Right hindlimb (tissue), 1 donor: ENCODE measurements around the gene MEF2C.
"Not testable (repeated sequence)": the region's sequence is repeated elsewhere in the genome, so short reads cannot be mapped to it uniquely, and the experiment has no call there.

Experiments
- DNase-seq: peaks from one replicate; pipeline ENCODE4 v3.0.0-alpha.2; 2018

The MEF2C gene

DNA sequence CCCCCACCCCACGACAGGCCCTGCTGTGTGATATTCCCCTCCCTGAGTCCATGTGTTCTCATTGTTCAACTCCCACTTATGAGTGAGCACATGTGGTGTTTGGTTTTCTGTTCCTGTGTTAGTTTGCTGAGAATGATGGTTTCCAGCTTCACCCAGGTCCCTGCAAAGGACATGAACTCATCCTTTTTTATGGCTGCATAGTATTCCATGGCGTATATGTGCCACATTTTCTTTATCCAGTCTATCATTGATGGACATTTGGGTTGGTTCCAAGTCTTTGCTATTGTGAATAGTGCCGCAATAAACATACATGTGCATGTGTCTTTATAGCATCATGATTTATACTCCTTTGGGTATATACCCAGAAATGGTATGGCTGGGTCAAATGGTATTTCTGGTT is 89.2 kb downstream of the MEF2C start:
- not testable (repeated sequence) for DNase-seq

DNA sequence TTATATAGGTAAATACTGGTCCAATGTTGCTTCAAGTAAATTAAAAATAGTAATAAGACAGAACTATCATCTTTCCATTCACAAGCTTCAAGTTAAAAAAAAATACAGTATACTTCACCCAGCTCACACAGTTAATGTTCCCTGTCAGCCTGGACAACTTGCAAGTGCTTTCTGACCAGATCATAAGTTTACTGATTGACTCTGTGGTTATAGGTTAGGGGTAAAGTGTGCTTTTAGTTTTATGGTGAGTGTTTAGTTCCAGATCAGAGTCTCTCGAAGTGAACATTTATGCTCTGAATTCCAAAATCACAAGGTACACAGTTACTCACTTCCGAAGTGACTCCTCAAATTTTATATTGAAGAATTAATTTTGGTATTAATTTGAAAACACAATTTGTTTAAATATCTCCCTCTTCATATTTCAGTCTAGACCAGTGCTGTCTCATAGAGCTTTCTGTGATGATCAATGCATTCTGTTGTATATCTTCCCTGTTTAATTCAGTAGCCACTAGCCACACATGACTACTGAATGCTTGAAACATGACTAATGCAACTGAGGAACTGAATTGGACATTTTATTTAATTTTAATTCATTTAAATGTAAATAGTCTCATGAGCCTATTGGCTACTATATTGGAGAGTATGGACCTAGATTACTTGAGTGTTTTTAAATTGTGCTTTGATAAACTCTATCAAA is 90.7 kb downstream of the MEF2C start:
- no peak for DNase-seq

DNA sequence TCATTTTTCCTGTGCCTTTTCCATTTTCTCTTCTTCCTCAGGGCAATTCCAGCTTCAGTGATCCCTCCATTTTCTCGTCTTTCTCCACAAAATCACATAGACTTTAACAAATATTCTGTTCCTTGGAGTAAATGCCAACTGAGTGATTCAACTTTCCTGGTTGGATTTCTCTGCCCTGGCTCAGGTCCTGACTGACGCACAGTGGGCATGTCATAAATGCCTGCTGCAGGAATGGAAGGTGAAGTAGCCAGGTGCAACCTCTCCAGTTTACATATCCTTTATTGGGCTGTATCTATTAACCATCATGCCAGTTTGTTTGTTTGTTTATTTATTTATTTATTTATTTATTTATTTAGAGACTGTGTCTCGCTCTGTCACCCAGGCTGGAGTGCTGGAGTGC is 95.1 kb downstream of the MEF2C start:
- DNase-seq = no peak

DNA sequence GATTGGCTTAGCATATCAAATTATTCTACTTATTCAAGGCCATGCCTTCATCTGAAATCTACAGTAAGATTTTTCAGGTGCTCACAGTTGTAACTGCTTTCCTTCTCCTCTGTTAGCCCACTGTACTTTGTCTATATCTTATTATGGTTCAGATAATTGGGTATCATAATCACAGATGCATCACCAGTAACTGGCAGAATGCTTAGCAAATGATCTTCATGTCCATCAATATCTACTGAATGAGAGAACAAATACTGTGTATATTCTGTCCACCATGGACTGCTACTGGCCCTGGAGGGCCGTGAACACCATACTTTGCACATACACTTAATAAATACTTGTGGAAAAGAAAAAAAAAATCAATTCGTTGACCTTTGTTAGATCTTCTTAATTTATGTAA is 96.2 kb downstream of the MEF2C start:
- no peak for DNase-seq

DNA sequence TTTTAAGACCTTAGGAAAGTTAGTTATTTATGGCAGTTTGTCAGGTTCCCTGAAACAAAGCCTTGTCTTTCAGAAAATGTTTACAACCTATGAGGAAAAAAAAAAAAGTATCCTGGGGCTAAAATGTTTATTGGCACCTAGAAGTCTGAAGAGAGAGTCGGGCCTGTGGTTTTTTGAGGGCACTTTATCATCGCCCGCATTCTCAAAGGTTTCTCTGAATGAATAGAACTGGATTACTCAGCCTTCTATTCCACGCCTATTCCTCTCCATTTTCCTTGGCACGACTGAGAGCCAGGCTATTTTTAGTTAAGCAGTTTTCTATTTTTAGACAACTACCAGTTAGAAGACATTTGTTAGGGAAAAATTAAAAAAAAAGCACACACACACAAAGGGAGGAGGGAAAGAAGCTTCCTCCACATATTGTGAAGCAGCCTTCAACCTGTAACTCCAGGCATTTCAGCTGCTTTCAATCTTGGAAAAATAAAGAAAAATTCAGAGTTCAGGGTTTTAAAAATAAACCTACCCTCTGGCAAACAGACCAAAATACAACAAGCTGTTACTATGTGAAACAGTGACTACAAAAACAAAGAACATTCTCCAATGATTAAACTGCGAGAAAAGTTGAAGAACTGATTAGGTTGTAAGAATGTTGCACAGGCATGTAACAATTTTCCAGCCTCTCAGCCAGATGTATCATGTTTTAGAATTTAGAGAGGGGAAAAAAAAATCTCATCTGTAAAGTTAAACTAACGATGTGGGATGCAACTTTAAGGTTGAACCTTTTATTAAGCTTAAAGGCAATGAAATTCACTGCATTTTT is 97.0 kb downstream of the MEF2C start:
- DNase-seq = peak; percentile 57

DNA sequence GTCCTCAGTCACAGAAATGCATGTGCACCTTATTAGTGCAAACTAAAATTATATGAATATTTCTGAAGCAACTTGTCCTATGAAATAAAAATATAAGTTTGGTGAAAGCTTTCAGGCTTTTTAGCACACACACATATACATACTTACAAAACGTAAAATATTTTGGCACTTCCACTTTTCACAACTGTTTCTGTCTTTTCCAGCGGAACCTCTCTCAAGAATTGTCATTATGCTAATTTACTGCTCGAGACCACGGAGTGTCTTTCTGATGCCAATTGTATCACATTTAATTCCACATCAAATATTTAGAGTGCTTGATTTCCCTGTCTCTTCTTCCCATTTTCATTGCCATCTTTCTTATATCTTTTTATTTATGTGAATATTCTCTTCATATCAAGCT is 100.4 kb downstream of the MEF2C start:
- DNase-seq = no peak

DNA sequence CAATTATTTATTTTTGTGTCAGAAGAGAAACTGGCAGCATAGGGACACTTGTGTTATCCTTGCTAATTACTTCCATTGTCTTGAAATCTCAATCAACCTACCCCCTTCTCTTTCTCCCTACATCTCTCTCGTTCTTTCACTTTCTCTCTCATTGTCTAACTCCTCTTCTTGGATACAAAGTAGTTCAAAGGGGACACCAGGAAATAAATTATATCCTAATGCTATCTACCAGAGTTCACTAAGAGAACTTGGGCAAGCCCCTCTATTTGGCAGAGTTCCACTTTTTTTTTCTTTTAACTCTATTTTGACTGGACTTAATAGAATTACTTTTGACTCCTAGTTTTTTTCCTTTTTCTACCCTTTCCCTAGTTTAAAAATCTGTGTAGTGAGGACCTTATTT is 102.2 kb downstream of the MEF2C start:
- DNase-seq = no peak

DNA sequence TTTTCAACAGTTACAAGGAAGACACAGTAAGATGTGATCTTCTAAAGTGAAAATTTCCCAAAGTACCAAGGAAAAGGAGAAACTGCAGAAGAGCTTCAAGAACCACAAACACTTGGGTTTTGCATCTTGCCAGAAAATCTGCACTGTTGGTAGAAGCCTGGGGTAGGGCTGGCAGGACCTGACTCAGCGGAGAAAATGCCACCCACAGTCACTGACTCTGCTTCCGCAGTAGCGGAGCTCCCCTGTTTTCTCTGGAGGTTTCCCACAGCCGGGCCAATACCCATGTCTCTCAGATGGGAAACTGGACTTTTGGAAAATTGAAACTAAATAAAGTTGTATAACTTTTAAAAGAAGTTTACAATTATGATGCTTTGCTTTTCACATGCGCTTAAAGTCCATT is 104.2 kb downstream of the MEF2C start:
- DNase-seq = peak; percentile 33

DNA sequence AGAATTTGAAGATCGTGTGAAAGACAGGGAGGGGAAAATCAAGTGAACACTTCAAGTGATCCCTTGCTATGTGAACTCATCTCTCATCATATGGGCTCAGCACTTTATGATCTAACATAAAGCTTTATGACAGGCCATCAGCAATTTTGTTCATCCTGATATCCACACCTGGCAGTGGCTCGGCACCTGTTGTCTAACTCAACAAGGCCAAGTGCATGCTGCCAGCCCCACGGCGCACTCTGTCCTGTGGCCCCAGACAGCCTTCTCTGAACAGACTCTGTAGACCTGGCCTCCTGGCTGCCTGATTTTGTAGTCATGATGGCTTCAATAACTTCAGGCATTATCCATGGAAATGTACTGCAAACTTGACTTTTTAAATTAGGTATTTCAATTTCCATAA is 106.3 kb downstream of the MEF2C start:
- DNase-seq = no peak

DNA sequence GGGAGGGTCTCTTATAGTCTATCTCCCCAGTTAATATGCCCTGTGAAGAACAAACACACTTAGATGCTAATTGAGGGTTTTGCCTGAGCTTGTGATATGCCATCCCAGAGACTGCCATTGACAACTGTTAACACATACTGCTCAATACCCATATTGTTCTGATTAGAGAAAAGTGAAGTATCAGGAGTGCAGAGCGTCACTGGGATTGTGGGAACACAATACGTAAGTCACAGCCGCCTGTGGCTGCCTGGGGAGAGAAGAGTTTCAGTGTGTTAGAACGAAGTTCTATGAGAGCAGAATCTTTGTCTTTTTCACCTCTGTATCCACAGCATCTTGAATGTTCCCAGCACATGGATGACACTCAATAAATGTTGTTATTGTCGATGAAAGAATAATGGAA is 110.2 kb downstream of the MEF2C start:
- DNase-seq = no peak

DNA sequence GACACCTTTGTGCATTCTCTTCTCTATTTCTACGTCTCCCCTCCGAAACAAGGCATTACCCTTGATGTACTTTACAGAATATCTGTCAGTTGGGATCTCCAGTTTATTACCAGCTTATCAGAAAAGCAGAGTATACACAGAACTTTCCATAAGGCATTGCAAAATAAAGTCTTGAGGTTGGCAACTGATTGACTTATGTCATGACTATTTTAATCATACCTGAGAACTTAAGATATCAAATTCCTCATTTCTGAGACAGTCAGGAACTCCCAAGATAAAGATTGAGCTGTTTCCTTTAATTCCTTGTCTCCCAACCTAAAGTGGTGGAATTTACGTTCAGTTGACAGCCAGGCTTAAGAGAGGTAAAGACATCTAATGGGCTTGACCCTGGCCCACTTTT is 110.9 kb downstream of the MEF2C start:
- no peak for DNase-seq

DNA sequence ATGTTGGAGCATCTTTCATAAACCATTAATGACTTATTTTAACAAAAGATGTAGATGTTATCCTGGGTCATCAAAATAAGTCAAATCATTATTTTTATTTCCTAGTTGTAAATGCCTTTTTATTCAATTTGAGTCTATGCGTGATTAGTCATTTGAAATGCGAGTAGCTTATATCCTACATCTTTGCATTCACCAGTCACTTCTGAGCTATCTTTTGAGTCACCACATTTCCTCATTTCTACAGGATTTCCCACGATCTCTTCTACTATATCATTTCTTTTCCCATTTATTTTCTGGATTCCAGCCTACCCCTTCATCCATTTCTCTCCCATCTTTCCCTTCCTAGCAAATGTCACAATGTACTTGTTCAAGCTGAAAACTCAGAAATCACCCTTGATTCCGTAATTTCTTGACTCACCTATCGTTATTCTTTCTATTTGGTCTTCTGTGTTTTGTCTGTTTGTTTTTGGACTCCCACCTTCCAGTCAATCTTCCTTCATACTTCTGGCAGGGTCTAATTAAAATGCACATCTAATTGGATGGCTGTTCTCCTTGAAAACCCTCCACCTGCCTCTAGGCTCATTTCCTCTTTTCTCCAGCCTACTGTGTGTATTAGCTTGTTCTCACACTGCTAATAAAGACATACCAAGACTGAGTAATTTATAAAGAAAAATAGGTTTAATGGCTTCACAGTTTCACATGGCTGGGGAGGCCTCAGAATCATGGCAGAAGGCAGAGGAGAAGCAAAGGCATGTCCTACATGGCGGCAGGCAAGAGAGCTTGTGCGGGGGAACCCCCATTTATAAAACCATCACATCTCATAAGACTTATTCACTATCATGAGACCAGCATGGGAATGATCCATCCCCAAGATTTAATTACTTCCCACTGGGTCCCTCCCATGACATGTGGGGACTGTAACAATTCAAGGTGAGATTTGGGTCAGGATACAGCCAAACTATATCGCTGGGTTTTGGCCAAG is 112.4 kb downstream of the MEF2C start:
- no peak for DNase-seq

DNA sequence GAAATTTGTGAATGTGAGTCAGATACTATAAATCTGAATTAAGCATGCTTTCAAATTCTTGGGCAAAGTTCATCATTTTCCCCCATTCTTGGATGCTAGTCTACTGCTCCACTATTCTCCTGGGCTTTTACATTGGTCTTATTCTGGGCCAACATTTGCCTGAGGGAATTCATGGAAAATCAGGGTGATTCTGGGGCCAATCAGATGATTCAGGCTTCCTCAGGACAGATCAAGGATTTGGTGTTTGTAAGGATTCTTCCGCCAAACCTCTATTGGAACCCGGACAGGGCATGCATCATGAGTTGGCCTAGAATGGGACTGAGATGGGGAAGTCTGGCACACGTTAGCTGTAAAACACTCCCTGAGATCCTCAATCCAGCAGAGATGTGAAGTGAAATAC is 113.8 kb downstream of the MEF2C start:
- peak; percentile 70 for DNase-seq

DNA sequence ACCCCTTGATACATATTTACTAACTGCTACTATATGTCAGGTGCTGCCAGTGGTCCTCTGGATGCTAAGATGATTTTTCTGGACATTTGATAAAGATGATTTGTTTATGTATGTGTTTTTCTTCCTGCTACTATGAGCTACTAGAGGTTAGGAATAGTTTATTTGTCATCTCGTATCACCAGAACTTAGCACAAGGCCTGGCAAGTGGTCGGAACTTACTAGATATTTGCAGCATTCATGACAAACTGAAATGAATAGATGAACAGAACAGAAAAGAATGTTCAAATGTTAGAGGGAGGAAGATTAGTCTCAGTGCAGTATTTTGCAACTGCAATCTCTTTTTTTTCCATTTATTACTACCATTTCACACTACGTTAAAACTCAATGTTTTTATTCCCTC is 114.6 kb downstream of the MEF2C start:
- DNase-seq = no peak

DNA sequence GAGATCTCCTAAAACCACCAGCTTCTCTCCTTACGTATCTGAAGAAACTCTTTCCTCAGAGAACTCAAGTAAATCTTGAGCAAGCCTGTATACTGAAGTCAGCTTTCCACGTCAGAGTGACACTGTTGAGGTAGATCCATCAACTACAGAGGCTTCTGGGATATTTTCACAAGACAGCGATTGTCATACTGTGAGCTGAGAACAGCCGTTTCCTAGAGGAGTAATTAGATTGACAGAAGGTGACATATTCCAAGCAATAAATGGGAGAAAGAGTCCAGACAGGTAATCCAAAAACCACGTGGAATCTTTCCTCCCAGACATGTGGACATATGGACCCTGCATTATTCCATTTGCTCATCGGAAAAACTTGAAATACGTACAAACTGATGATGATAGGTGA is 117.2 kb downstream of the MEF2C start:
- no peak for DNase-seq

DNA sequence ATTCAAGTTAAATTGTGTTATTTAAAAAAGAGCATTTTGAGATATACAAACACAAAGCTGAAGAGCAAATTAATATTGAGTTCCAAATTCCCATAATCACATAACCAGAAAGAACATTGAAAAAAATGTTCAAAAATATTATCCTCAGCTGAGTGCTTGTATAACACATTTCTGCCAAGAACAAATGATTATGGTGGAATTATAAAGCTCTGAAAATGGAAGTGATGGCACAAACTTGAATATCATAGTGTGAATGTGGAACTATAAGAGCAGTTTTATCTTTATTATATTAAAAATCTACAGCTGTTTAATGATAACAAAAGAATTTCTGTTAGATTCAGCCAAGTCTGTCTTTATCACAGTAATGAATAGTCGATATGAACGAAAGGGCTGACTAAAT is 117.8 kb downstream of the MEF2C start:
- no peak for DNase-seq

DNA sequence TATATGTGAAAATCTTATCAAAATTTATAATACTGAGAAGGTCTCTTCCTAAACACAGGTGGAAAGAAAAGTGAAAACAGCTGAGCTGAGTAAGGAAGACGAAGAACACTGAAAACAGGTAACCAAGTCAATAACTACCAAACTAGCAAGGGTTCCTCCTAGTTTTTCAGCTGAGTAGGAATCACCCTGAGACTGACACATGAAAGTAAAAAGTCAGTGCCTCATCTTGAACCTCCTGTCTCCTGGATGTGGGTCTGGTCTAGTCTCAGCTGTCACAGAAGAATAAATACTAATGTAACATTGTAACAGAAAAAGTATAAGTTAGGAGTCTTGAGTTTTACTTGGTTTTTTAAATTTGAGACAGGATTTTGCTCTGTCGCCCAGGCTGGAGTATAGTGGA is 121.0 kb downstream of the MEF2C start:
- no peak for DNase-seq

DNA sequence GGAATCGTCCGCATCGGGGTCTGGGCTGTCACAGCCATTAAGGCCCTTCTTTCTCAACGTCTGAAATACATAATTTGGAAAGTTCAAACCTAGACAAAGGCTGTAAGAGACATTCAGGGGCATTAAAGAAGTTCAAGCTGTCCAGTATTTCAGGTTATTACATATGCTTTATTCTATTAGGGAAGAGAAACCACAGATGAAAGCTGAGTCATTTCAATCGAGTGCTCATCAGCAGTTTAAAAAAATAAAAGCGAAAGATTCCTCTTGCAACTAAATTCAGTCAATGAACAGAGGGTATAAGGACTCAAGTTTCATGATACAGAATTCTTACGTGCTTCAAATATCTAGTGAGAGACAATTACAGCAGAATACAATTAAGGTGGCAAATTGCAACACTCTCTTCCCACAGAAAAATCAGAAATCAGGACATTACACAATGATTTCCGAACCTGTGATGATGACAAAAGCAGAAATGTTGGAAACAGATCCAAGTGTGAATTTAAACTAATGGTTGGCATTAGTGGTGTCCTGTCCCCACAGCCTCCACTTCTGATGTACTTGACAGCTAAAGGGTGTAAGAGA is 121.6 kb downstream of the MEF2C start:
- no peak for DNase-seq

DNA sequence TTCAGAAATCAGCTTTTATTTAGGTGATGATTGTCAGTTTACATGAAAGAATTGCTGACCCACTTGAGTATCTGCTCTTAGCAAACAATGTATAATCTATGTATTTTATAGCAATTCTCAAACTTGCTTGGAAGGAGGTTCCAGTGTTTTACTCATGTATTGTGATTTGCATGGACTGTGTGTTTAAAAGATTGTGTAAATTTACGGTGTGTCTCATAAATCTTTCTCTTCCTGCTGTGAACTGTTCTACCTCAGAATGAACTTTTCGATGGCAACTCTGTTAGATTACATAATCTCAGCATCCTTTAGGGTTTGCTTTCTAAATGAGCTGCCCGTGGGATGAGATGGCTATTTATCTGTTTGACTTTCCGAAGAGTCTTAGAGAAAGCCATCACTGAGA is 122.5 kb downstream of the MEF2C start:
- no peak for DNase-seq

DNA sequence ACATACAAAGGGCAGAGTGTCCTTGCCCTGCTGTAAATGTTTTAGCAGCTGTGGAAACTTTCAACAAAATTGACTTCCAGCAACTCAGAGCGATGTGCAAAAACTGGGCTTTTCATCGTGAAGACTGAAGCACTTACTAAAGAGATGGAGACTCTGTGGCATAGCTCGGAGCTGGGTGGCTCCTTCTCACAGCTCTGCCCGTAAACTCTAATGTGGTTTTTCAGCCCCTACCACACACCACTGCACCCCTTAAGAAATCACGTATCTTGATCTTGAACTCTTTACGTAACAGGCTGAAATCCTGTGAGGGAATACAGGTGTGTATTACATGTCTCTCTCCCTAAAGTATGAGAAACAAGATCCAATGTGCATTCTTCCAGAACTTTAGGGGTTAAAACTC is 124.4 kb downstream of the MEF2C start:
- no peak for DNase-seq

DNA sequence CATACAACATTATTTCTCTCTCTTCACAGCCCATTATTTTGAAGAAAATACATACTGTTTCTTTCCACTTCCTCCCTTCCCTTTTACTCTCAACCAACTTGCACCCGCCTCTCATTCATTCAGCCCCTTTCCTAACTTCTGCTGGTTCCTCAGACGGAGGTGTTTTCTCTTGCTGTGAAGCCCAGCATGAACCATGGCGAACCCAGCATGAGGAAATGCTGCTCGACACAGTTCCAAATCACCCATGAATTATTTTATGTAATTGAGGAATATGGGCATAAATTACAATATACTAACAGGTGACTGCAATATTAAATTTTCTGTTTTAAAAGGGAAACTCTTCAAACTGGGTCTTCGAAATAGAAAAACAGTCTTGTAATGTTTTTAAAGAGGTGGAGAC is 124.8 kb downstream of the MEF2C start:
- DNase-seq = no peak

DNA sequence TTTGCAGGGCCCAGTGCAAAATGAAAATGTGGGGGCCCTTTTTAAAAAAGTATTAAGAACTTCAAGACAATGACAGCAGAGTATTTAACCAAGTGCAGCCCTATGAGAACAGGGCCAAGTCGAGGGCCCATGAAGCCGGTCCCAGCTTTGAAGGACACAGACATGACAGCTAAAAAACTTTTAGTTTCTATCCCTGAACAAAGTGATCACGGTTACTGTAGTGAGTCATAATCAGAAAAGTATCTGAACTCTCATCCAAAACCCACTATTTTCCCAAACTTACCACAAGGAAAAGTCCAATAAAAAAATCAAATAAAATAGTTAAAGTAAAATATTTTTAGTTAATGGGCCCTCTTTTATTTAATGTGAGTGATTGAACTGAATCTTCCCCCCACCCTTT is 126.0 kb downstream of the MEF2C start:
- no peak for DNase-seq

DNA sequence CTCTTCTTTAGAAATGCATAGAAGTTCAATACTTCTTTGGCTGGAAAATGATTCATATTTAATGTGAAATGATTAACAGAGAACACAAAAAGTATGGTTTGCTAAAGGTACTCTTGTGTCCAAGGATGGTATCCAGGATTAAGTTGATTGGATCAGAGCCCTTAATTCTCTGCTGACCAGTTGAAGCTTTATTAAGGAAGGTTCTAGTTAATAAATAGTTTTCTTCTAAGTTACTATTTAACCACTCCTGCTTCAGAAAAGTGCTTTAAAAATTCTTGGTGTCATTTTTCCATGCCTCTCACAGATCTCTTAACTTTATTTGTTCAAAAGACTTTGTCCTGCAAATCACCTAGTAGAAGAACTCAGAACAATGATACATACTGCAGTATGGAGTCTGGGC is 134.3 kb downstream of the MEF2C start:
- no peak for DNase-seq
